ENCODE results near the gene OPRL1.

The OPRL1 gene

DNA sequence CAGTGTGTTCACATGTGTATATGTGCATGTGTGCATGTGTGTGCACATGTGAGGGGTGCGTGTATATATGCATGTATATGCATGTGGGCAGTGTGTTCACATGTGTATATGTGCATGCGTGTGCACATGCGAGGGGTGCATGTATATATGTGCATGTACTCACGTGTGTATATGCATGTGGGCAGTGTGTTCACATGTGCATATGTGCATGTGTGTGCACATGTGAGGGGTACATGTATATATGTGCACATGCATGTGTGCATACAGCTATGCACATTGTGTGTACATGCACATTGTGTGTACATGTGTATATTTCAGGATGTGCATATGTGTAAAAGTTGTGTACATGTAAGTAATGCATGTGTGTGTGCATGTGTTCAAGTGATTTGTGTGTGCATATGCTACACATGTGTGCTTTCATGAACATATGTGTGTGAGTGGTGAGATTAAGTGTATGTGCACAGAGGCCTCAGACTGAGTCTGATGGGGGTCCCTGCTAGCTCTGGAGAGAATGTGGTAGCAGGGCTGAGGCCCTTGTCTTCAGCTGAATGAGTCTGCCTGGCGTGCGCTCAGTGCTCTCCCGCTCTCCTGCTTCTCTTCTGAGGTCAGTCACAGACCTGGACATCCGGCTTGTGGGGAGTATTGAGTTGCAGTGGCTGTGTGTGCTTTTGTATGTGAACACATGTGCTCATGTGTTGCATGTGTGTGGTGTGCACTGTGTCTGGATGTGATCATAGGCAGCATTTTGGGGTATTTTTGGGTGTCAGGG, 64.4 kb downstream of the OPRL1 start:
- DNase-seq (ENCODE audit: low read depth), result no peak

DNA sequence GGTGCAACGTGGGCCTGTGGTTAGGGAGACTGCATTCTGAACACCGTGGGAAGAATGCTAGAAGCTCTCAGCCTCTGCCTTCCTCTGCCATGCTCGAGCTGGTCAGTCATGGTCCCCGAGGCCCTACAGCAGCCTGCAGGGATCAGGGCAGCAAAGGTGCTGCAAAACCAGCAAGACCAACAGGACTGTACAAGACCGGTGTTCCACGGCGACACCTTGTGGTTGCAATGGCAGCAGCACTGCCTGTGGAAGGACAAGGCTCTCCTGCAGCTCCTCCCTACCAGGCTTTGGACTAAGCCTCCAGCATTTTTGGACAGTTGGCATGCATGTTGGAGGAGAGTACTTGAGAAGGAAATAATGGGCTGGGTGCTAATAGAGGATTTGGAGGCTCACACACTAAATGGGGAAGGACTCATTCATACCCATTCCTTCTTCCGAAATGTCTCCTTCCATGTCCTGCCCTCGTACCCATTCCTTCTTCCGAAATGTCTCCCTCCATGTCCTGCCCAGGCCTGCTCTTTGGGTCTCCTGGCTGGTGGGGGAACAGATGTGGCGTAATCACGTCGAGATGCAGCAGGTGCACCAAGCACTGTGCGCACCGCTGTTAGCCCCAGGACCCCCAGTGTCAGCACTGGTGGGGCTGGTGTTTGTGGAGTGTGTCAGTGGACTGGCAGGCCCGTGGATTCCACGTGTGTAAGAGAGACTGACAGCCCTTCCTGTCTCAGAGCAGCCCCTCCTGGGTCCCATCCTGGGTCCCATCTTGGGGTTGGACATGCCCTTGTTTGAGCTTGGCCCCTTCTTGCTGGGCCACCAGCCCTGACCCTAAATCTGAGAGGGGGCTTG, 65.8 kb downstream of the OPRL1 start:
- DNase-seq (ENCODE audit: low read depth), result no peak

DNA sequence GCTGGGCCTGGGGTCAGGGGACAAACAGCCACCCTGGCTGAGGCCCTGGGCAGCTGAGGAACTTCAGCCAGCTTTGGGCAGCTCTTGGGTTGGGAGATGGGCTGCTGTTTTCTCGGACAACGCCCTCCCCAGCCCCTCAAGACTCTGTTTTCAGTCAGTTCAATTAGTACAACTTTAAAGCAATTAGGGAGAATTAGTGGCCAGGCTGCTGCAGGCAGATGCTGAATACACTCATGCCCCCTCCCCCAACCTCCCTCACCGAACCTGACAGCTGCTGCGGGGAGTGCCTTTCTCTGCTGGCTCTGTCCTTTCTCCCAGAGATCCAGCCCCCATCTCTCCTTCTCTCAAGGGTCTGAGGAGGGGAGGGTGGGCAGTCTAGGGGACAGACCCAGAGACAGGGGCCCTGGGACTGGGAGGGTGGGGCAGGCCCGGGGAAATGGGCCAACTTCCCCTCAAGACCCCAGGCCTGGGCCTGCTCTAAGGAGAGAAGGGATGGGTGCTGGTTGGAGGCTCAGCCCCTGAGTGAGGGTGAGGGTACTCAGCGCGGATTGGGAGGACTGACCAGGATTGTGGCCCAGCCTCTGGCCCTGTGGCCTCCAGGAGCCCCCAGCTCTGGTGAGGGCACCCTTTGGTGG, 66.5 kb downstream of the OPRL1 start:
- no peak for DNase-seq (ENCODE audit: low read depth)

DNA sequence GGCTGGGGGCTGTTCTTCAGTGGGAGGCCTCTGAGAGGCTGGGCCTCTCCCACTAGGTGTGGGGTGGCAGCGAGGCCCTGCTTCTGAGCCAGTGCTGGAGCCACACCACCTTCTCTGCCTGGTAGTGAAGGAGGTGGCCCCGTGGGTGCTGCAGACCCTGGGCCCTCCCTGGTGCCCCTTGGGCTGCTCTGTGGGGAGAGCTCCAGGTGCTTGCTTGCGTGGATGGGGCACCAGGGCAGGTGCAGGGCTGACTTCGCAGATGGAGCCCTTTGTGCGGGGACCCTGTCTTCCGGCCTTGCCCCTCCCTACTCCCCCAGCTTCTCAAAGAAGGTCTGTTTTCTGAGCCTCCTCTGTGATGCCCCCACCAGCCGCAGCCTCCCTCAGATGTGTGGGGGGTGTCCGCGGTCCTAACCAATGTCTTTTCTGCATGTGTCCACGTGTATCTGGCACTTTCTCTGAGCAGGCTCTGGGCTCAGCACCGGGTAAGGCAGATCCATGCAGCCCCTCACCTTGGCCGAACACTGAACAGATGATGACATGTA, 67.1 kb downstream of the OPRL1 start:
- DNase-seq (ENCODE audit: low read depth), result no peak

DNA sequence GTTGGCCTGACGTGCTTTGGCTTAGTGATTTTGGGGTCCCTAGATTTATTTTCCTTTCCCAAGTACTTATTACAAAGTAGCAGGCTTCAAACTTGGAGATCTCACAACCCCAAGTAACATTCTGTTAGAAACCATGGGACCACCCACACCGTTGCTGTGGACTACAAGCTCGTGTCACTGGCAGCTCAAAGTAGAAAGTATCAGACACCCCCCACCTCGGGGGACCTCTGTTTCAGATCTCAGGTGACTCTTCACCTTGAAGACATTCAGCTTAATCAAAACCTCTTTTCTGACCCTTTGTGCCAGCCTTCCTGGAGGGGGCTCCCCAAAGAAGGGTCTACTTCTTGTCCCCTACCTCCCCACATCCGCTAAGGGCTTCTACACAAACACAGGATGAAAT, 68.7 kb downstream of the OPRL1 start:
- no peak for DNase-seq (ENCODE audit: low read depth)

DNA sequence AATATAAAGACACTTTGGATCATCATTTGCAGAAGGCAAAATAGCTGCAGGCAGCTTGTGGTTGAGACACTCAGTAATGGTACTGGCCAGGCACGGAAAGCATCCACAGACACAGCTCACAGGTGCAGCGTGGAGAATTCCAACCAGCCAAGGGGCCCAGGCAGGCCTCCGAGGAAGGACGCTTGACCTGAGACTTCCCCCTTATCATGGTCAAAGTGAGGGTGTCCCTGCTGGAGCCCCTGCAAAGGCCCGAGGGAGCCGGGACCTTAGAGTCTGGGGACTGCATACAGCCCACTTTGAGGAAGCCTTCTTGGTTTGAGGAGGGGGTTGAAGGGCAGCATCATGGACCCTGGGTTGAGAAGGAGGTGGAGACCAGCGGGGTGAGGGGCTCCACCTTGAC, 69.3 kb downstream of the OPRL1 start:
- no peak for DNase-seq (ENCODE audit: low read depth)

DNA sequence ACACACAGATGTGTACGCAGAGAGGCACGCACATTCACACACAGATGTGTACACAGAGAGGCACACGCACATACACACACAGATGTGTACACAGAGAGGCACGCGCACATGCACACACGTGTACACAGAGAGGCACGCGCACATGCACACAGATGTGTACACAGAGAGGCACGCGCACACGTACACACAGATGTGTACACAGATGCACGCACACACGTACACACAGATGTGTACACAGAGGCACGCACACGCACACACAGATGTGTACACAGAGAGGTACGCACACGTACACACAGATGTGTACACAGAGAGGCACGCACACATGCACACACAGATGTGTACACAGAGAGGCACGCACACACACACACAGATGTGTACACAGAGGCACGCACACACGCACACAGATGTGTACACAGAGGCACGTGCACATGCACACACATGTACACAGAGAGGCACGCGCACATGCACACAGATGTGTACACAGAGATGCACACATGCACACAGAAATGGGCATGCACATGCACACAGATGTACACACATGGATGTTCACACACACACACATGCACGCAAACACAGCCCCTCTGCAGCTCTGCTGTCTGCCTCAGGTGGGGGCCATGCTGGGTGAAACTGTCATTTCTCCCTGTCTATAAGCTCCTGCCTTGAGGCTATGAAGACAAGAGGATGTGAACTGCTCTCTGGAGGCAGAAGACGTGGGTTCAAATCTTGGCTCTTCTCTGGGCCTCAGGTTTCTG, 70.1 kb downstream of the OPRL1 start:
- no peak for DNase-seq (ENCODE audit: low read depth)
